ENCODE measurements around the gene KANSL1.

- TF ChIP-seq EZH2phosphoT487 (IDR thresholded peaks at IDR 0.05; ENCODE audit: insufficient read depth, low read depth) (no peak), EZH2 (IDR thresholded peaks at IDR 0.05; ENCODE audit: insufficient read depth, poor library complexity, severe bottlenecking) (no peak)
Observed at GRCh38 chr17:45994987-45995386, 198.2 kb downstream of the KANSL1 start.

All from GM23248 (cell line).